ENCODE measurements around the gene TBC1D2.

DNA sequence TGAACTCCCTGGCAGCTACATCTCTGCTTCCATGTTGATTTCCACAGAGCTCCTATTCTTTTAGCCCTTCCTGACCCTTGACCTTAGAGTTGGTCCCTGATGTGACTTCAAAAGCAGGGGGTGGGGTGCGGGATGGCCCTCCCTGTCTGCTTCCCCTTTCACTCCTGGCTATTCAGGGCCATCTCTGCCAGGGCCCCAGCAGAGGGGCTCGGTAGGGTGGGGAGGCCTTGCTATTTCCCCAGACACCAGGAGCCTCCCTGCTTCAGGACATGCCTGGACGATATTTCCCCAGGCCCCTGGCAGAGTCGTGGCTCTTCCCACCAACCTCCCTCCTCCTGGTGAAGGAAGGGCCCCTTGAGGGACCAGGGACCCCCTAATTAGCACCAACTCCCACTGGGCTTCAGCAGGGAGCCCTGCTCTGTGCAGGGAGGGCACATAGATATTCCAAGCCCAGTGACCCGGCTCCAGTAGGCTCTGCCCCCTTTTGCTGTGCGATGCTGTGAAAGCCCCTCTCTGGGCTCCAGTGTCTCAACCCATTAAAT, 80.3 kb downstream of the TBC1D2 start:
- TF ChIP-seq, protein P1, sequence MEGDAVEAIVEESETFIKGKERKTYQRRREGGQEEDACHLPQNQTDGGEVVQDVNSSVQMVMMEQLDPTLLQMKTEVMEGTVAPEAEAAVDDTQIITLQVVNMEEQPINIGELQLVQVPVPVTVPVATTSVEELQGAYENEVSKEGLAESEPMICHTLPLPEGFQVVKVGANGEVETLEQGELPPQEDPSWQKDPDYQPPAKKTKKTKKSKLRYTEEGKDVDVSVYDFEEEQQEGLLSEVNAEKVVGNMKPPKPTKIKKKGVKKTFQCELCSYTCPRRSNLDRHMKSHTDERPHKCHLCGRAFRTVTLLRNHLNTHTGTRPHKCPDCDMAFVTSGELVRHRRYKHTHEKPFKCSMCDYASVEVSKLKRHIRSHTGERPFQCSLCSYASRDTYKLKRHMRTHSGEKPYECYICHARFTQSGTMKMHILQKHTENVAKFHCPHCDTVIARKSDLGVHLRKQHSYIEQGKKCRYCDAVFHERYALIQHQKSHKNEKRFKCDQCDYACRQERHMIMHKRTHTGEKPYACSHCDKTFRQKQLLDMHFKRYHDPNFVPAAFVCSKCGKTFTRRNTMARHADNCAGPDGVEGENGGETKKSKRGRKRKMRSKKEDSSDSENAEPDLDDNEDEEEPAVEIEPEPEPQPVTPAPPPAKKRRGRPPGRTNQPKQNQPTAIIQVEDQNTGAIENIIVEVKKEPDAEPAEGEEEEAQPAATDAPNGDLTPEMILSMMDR (conservative IDR thresholded peaks at IDR 0.05; ENCODE audit: low read length) = no peak
- no peak for TF ChIP-seq EZH2phosphoT487 (IDR thresholded peaks at IDR 0.05; ENCODE audit: borderline replicate concordance, low read depth, low read length)
